Measurements from ENCODE around the gene PLCB2. TPM values are rescaled to one million over a fixed set of nuclear protein-coding genes. Genes with fewer than 3 reads are reported as not detected.

Gene PLCB2
- total RNA-seq, 1 experiment from 2014 or later = 1.7 TPM

GRCh38 chr15:40312370-40313158 is 4.8 kb upstream of the PLCB2 start:
- Histone ChIP-seq H3K9me3 (ENCODE audit: control insufficient read depth, insufficient read depth, low read depth, low read length) (no peaks in the 10 kb centered on the region), H3K27me3 (ENCODE audit: control insufficient read depth, insufficient read depth, low read length) (no peaks in the 10 kb centered on the region), H3K4me3 (ENCODE audit: low read depth in 2 of 2, low read length in 2 of 2) (no peak overlapping the region), H3K36me3 (ENCODE audit: control insufficient read depth, insufficient read depth, low read length) (no peaks in the 10 kb centered on the region), H3K27ac (ENCODE audit: low read length) (no peak overlapping the region), H3K4me1 (ENCODE audit: control insufficient read depth, insufficient read depth, low read length) (peaks cover under 1% of the 10 kb centered on the region; the same call in 1 of the 2 replicates)
- no TSS peak for BruUV-seq (replicated peaks)
- DNase-seq (ENCODE audit: low read depth, low spot score) (no peak), ATAC-seq (no peak)
- in situ Hi-C loops (cut with HindIII; ENCODE audit: low pct_unique_long_range_greater_than_20kb, low sequenced_read_pairs) = no loop called here
- intact Hi-C loops (cut with micrococcal nuclease; ENCODE audit: unreplicated experiment) = no loop called here
- CTCF ChIA-PET = interaction anchor here (0.6 to 0.7 kb wide), 2 partner anchors 11 to 73 kb away, joined by 4 to 6 read pairs; partner anchors contain the start of gene INAFM2
- TF ChIP-seq CTCF (IDR thresholded peaks at IDR 0.05) = no peak
- TF ChIP-seq POLR2AphosphoS5 (IDR thresholded peaks at IDR 0.05; ENCODE audit: low read depth, low read length) = no peak
- TF ChIP-seq SIN3A (IDR thresholded peaks at IDR 0.05; ENCODE audit: borderline replicate concordance, insufficient read depth, low read depth, low read length) = no peak
- no peak for TF ChIP-seq TCF7L2 (IDR thresholded peaks at IDR 0.05; ENCODE audit: low read depth, low read length)
- TF ChIP-seq REST (IDR thresholded peaks at IDR 0.05; ENCODE audit: insufficient read depth in 1 of 2, low read depth in 2 of 2, low read length in 1 of 2) = no peak
- POLR2A ChIA-PET = no interaction called here

GRCh38 chr15:40310993-40311392 is 3.3 kb upstream of the PLCB2 start:
- no peak overlapping the region for H3K27ac ChIP-seq (ENCODE audit: low read length)
- ATAC-seq (no peak), DNase-seq (ENCODE audit: low read depth, low spot score) (no peak)
- BruUV-seq (replicated peaks) = no TSS peak
- intact Hi-C loops (cut with micrococcal nuclease; ENCODE audit: unreplicated experiment) = loop anchor here (1.0 kb wide), 1 partner anchor 32 kb away; no protein-coding TSS in a partner anchor
- in situ Hi-C loops (cut with HindIII; ENCODE audit: low pct_unique_long_range_greater_than_20kb, low sequenced_read_pairs) = no loop called here
- no peak overlapping the region for H3K4me3 ChIP-seq (ENCODE audit: low read depth in 2 of 2, low read length in 2 of 2)
- TF ChIP-seq TCF7L2 (IDR thresholded peaks at IDR 0.05; ENCODE audit: low read depth, low read length) (no peak), POLR2AphosphoS5 (IDR thresholded peaks at IDR 0.05; ENCODE audit: low read depth, low read length) (no peak), CTCF (IDR thresholded peaks at IDR 0.05) (no peak), SIN3A (IDR thresholded peaks at IDR 0.05; ENCODE audit: borderline replicate concordance, insufficient read depth, low read depth, low read length) (no peak), REST (IDR thresholded peaks at IDR 0.05; ENCODE audit: insufficient read depth in 1 of 2, low read depth in 2 of 2, low read length in 1 of 2) (no peak)
- H3K27me3 ChIP-seq (ENCODE audit: control insufficient read depth, insufficient read depth, low read length) = no peaks in the 10 kb centered on the region
- no peaks in the 10 kb centered on the region for H3K36me3 ChIP-seq (ENCODE audit: control insufficient read depth, insufficient read depth, low read length)
- H3K4me1 ChIP-seq (ENCODE audit: control insufficient read depth, insufficient read depth, low read length) = peaks cover 5% of the 10 kb centered on the region
- H3K9me3 ChIP-seq (ENCODE audit: control insufficient read depth, insufficient read depth, low read depth, low read length) = no peaks in the 10 kb centered on the region
- CTCF ChIA-PET = interaction anchor here (1.1 to 4.4 kb wide), 2 partner anchors 32 to 126 kb away, joined by 3 to 33 read pairs; no protein-coding TSS in a partner anchor
- POLR2A ChIA-PET = interaction anchor here (0.6 kb wide), 1 partner anchor 34 kb away, joined by 3 read pairs; no protein-coding TSS in a partner anchor

All from Panc1 (cell line).